ENCODE data around the gene SLC12A5. TPM values are rescaled to one million over a fixed set of nuclear protein-coding genes. Genes with fewer than 3 reads are reported as not detected.
"Not testable (repeated sequence)": the region's sequence is repeated elsewhere in the genome, so short reads cannot be mapped to it uniquely, and the experiment has no call there.

The SLC12A5 gene
- total and polyA plus RNA-seq, 2 of the 4 experiments (the other 2 are of a cell fraction): 2.2 TPM; not detected in 1

DNA sequence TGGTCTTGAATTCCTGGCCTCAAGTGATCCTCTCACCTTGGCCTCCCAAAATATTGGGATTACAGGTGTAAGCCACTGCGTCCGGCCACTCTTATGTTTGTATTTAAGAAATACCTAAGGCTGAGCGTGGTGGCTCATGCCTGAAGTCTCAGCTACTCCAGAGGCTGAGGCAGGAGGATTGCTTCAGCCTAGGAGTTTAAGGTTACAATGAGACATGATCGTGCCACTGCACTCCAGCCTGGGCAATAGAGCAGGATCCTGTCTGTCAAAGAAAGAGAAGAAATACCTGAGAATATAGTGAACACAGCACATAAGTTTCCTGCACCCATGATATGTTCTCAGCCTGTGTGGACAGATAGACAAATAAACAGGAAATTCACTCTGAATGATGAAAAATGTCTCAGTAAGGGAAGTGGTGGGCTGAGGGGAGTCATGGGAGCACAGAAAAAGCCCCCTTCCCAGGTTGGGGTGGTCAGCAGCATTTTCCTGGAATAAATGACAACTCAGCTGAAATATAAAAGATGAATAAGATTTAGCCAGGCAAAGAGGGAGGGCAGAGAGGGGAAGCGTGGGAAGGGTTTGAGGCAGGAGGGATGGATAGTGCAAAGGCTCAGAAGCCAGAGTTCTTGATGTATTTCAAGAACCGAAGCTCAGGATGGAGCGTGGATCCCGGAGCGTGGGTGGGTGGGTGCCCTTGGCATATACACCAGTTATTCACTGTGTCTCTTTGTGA is 34.1 kb upstream of the SLC12A5 start:
- dilution Hi-C loops (cut with HindIII; ENCODE audit: low sequenced_read_pairs, unreplicated experiment): no loop called here
- POLR2A ChIA-PET (ENCODE audit: unreplicated experiment): no interaction called here
- BruUV-seq (replicated peaks): no TSS peak

GRCh38 chr20:45995495-45996097 is 33.4 kb upstream of the SLC12A5 start:
- H4K8ac ChIP-seq (ENCODE audit: low read depth in 2 of 2, low read length in 2 of 2); intact Hi-C loops (cut with micrococcal nuclease); dilution Hi-C loops (cut with HindIII; ENCODE audit: low sequenced_read_pairs, unreplicated experiment); POLR2A ChIA-PET (ENCODE audit: unreplicated experiment); H3K36me3 ChIP-seq (ENCODE audit: control insufficient read depth, insufficient read depth, low read length); H3K23ac ChIP-seq (ENCODE audit: low read depth, low read length); CTCF ChIA-PET; H3K14ac ChIP-seq (replicated peaks; ENCODE audit: low read depth, low read length); H3K79me1 ChIP-seq (ENCODE audit: low read depth in 1 of 2, low read length in 2 of 2); H4K5ac ChIP-seq (ENCODE audit: low read depth, low read length); H3K4me1 ChIP-seq (ENCODE audit: control insufficient read depth, insufficient read depth, low read length); H2BK5ac ChIP-seq (ENCODE audit: low read depth, low read length, poor library complexity, severe bottlenecking); H2BK15ac ChIP-seq (ENCODE audit: low read depth, low read length); in situ Hi-C loops (cut with MboI; ENCODE audit: low sequenced_read_pairs); H3K56ac ChIP-seq (ENCODE audit: extremely low read depth, insufficient read depth, low read length); H2AK9ac ChIP-seq (replicated peaks; ENCODE audit: low read depth, low read length, poor library complexity); H3K18ac ChIP-seq (ENCODE audit: low read depth, low read length); H3K9ac ChIP-seq (ENCODE audit: low read depth, low read length); H3K9me3 ChIP-seq (ENCODE audit: control insufficient read depth, insufficient read depth, low read length); H3K9me1 ChIP-seq (ENCODE audit: insufficient read depth, low read length); H2AK5ac ChIP-seq (ENCODE audit: low read depth, low read length); H2BK120ac ChIP-seq (ENCODE audit: low read depth, low read length); H3K4me2 ChIP-seq (ENCODE audit: low read depth, low read length); ATAC-seq (ENCODE audit: low read depth); BruUV-seq (replicated peaks); H4K91ac ChIP-seq (ENCODE audit: insufficient read depth, low read depth, low read length); H2AFZ ChIP-seq (replicated peaks; ENCODE audit: low read length, poor library complexity); H3K4ac ChIP-seq (ENCODE audit: low read depth, low read length); H3K27ac ChIP-seq (ENCODE audit: insufficient read depth, low read length); DNase-seq; H3K4me3 ChIP-seq (ENCODE audit: insufficient read depth, low read depth, low read length); H4K20me1 ChIP-seq (ENCODE audit: insufficient read depth, low read length); H2BK20ac ChIP-seq (ENCODE audit: low read depth, low read length): not testable (repeated sequence)
- peaks cover 41% of the 10 kb centered on the region for H3K27me3 ChIP-seq (ENCODE audit: control insufficient read depth, insufficient read depth, low read length)
- 60% methylated on average over 3 of the region's 6 CpGs; no CpG with 5 or more reads in 1 of the 2 experiments for WGBS, 2 experiments (ENCODE audit: extremely low coverage in 2 of 2, insufficient read length in 1 of 2)

More for the DNA sequence above, 34.1 kb upstream of the SLC12A5 start:
- Histone ChIP-seq H2BK120ac (ENCODE audit: low read depth, low read length) (no peak overlapping the region), H3K4me1 (ENCODE audit: control insufficient read depth, insufficient read depth, low read length) (no peaks in the 10 kb centered on the region), H3K27ac (ENCODE audit: insufficient read depth, low read length) (no peak overlapping the region), H4K8ac (ENCODE audit: low read depth in 2 of 2, low read length in 2 of 2) (no peak overlapping the region), H3K9me1 (ENCODE audit: insufficient read depth, low read length) (no peaks in the 10 kb centered on the region), H4K5ac (ENCODE audit: low read depth, low read length) (no peak overlapping the region), H2AK5ac (ENCODE audit: low read depth, low read length) (no peak overlapping the region), H3K9me3 (ENCODE audit: control insufficient read depth, insufficient read depth, low read length) (no peaks in the 10 kb centered on the region), H3K23ac (ENCODE audit: low read depth, low read length) (no peak overlapping the region), H2AFZ (replicated peaks; ENCODE audit: low read length, poor library complexity) (no peak overlapping the region), H3K18ac (ENCODE audit: low read depth, low read length) (no peak overlapping the region), H3K36me3 (ENCODE audit: control insufficient read depth, insufficient read depth, low read length) (no peaks in the 10 kb centered on the region), H4K91ac (ENCODE audit: insufficient read depth, low read depth, low read length) (no peak overlapping the region), H3K27me3 (ENCODE audit: control insufficient read depth, insufficient read depth, low read length) (peaks cover 35% of the 10 kb centered on the region), H3K4me2 (ENCODE audit: low read depth, low read length) (no peak overlapping the region), H3K4me3 (ENCODE audit: insufficient read depth, low read depth, low read length) (no peak overlapping the region), H3K14ac (replicated peaks; ENCODE audit: low read depth, low read length) (no peak overlapping the region), H3K9ac (ENCODE audit: low read depth, low read length) (no peak overlapping the region), H2AK9ac (replicated peaks; ENCODE audit: low read depth, low read length, poor library complexity) (no peak overlapping the region), H3K56ac (ENCODE audit: extremely low read depth, insufficient read depth, low read length) (no peak overlapping the region), H2BK20ac (ENCODE audit: low read depth, low read length) (no peak overlapping the region), H4K20me1 (ENCODE audit: insufficient read depth, low read length) (no peaks in the 10 kb centered on the region), H3K79me1 (ENCODE audit: low read depth in 1 of 2, low read length in 2 of 2) (no peaks in the 10 kb centered on the region), H2BK5ac (ENCODE audit: low read depth, low read length, poor library complexity, severe bottlenecking) (no peak overlapping the region), H3K4ac (ENCODE audit: low read depth, low read length) (no peak overlapping the region), H2BK15ac (ENCODE audit: low read depth, low read length) (no peak overlapping the region)
- in situ Hi-C loops (cut with MboI; ENCODE audit: low sequenced_read_pairs) (no loop called here), intact Hi-C loops (cut with micrococcal nuclease) (no loop called here)
- ATAC-seq (ENCODE audit: low read depth): no peak
- WGBS, 2 experiments (ENCODE audit: extremely low coverage in 2 of 2, insufficient read length in 1 of 2): 82% methylated on average over 3 of the region's 9 CpGs; no CpG with 5 or more reads in 1 of the 2 experiments
- CTCF ChIA-PET: no interaction called here
- DNase-seq: no peak
- TF ChIP-seq MAZ (IDR thresholded peaks at IDR 0.05; ENCODE audit: borderline replicate concordance, low read depth, low read length) (no peak), CEBPB (IDR thresholded peaks at IDR 0.05; ENCODE audit: low read depth, low read length) (no peak), MXI1 (IDR thresholded peaks at IDR 0.05; ENCODE audit: borderline replicate concordance, low read depth, low read length) (no peak), MAFK (IDR thresholded peaks at IDR 0.05; ENCODE audit: low read depth, low read length) (no peak), BHLHE40 (IDR thresholded peaks at IDR 0.05; ENCODE audit: low read depth, low read length) (no peak), POLR2A (IDR thresholded peaks at IDR 0.05; ENCODE audit: low read depth, low read length) (no peak), FOS (IDR thresholded peaks at IDR 0.05; ENCODE audit: low read depth, low read length) (no peak), RCOR1 (IDR thresholded peaks at IDR 0.05; ENCODE audit: insufficient replicate concordance, low read length) (no peak)
- TF ChIP-seq, protein P1, sequence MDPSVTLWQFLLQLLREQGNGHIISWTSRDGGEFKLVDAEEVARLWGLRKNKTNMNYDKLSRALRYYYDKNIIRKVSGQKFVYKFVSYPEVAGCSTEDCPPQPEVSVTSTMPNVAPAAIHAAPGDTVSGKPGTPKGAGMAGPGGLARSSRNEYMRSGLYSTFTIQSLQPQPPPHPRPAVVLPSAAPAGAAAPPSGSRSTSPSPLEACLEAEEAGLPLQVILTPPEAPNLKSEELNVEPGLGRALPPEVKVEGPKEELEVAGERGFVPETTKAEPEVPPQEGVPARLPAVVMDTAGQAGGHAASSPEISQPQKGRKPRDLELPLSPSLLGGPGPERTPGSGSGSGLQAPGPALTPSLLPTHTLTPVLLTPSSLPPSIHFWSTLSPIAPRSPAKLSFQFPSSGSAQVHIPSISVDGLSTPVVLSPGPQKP (IDR thresholded peaks at IDR 0.05; ENCODE audit: borderline replicate concordance, low read depth, low read length): no peak
